Spinal cord (tissue), 10 donors: ENCODE data around the gene PCSK5. TPM values are rescaled to one million over a fixed set of nuclear protein-coding genes. Genes with fewer than 3 reads are reported as not detected.
"Not testable (repeated sequence)": the region's sequence is repeated elsewhere in the genome, so short reads cannot be mapped to it uniquely, and the experiment has no call there.

Experiments used
- DNase-seq, 6 donors: peaks; one replicate each; pipeline versions ENCODE4 v3.0.0 to v3.0.0-alpha.2; 2013 to 2015; ENCODE audit warnings: low spot score in 6 of 6, low read depth in 4 of 6
- H3K27ac ChIP-seq: one replicate; pipeline ENCODE4 v1.5.1; 2013; ENCODE audit warnings: low read depth, low read length, control low read depth
- H3K27me3 ChIP-seq: one replicate; pipeline ENCODE4 v1.6.1; 2013; ENCODE audit warnings: low read length; ENCODE audit not compliant: control insufficient read depth, insufficient read depth
- H3K36me3 ChIP-seq: one replicate; pipeline ENCODE4 v1.6.1; 2013; ENCODE audit warnings: low read length; ENCODE audit not compliant: control insufficient read depth, insufficient read depth
- H3K4me1 ChIP-seq: one replicate; pipeline ENCODE4 v1.6.1; 2013; ENCODE audit warnings: low read length; ENCODE audit not compliant: control insufficient read depth, insufficient read depth
- H3K4me3 ChIP-seq: one replicate; pipeline ENCODE4 v1.5.1; 2013; ENCODE audit warnings: low read depth, low read length, control low read depth
- H3K9me3 ChIP-seq: one replicate; pipeline ENCODE4 v1.6.1; 2013; ENCODE audit warnings: low read length; ENCODE audit not compliant: control insufficient read depth, insufficient read depth
- whole genome bisulfite sequencing: methylation state at CpG from one replicate; pipeline ENCODE4 v1.1.5; 2013; ENCODE audit warnings: missing lambda C conversion rate; ENCODE audit not compliant: insufficient coverage; 5-methylcytosine and 5-hydroxymethylcytosine counted together
- polyA plus RNA-seq, 2 donors: library from polyadenylated mRNA; unstranded; fragments of 120-200 nt; gene quantifications; one replicate each; pipeline ENCODE4 v1.2.1, GENCODE V29; 2013; ENCODE audit not compliant: insufficient read length in 2 of 2
- total RNA-seq, 2 donors: library from RNA; depleted of rRNA in 1 of 2; stranded (reverse); fragments of 120-200 nt in 1 of 2; fragments of >200 nt in 1 of 2; gene quantifications; one replicate each; pipeline versions ENCODE4 v1.2.3 to v1.2.4, GENCODE V29; 2013 to 2014
- donor health status: healthy.

Gene PCSK5
- total and polyA plus RNA-seq, 4 donors, result 8.8 to 15.6 (median 12.5) TPM

DNA sequence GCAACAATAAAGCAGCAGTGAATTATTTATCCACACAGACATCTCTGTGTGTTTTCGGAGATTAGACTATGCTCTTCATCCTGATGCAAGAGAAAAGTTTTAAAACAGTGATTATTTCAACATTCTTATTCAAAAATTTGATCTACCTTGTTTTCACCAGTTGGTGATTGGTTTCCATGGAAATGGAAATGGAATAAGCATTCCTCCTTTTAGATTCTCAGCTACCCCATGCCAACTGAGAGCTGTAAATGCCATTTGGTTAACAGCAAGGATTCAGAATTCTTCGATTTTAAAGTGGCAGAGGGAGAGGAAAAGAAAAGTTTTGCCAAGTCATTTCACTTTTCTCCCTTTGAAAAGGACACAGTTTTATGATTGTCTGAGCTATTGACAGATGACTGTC, 154.7 kb downstream of the PCSK5 start:
- DNase-seq, result peak in 1 of 6 donors; percentile 51
- Histone ChIP-seq H3K4me1 (no peaks in the 10 kb centered on the region), H3K27me3 (no peaks in the 10 kb centered on the region), H3K4me3 (no peak overlapping the region), H3K36me3 (no peaks in the 10 kb centered on the region), H3K9me3 (no peaks in the 10 kb centered on the region), H3K27ac (no peak overlapping the region)
- no CpG with 5 or more reads among the region's 2 CpGs for WGBS

GRCh38 chr9:76049341-76049740, 158.9 kb downstream of the PCSK5 start:
- no peaks in the 10 kb centered on the region for H3K36me3 ChIP-seq
- no peak for DNase-seq
- no peaks in the 10 kb centered on the region for H3K4me1 ChIP-seq
- no peaks in the 10 kb centered on the region for H3K27me3 ChIP-seq
- H3K4me3 ChIP-seq, result no peak overlapping the region
- no peak overlapping the region for H3K27ac ChIP-seq
- no CpG with 5 or more reads among the region's 2 CpGs for WGBS
- no peaks in the 10 kb centered on the region for H3K9me3 ChIP-seq

DNA sequence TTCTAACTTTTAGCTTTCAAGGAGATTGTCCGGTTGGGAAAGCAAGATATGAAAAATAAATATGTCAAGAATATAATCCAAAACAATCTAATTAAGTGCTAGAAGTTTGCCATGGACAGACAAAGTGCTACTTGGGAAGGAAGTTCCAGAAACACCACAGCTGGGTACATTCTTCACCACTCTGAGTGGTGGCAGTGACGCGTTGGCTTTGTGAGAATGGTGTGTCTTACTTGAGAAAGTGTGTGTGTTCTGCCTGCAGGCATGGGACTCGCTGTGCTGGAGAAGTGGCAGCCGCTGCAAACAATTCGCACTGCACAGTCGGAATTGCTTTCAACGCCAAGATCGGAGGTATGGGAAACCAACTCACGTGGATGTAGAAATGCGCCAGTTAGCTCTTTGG, 177.2 kb downstream of the PCSK5 start:
- peaks cover 2% of the 10 kb centered on the region for H3K36me3 ChIP-seq
- H3K4me1 ChIP-seq, result no peaks in the 10 kb centered on the region
- H3K27me3 ChIP-seq, result no peaks in the 10 kb centered on the region
- DNase-seq, result no peak
- no peaks in the 10 kb centered on the region for H3K9me3 ChIP-seq
- no peak overlapping the region for H3K4me3 ChIP-seq
- 88% methylated on average over 9 of the region's 11 CpGs for WGBS
- no peak overlapping the region for H3K27ac ChIP-seq

GRCh38 chr9:76077537-76077936, 187.1 kb downstream of the PCSK5 start:
- Histone ChIP-seq H3K4me3 (no peak overlapping the region), H3K27me3 (no peaks in the 10 kb centered on the region), H3K9me3 (peaks cover 5% of the 10 kb centered on the region), H3K27ac (no peak overlapping the region), H3K4me1 (no peaks in the 10 kb centered on the region), H3K36me3 (peaks cover 1% of the 10 kb centered on the region)
- no peak for DNase-seq

GRCh38 chr9:76081281-76081680, 190.8 kb downstream of the PCSK5 start:
- not testable (repeated sequence) for DNase-seq, H3K4me1 ChIP-seq, H3K27ac ChIP-seq, H3K36me3 ChIP-seq, H3K27me3 ChIP-seq, H3K9me3 ChIP-seq, H3K4me3 ChIP-seq
- WGBS, result 100% methylated on average over 1 of the region's 5 CpGs

DNA sequence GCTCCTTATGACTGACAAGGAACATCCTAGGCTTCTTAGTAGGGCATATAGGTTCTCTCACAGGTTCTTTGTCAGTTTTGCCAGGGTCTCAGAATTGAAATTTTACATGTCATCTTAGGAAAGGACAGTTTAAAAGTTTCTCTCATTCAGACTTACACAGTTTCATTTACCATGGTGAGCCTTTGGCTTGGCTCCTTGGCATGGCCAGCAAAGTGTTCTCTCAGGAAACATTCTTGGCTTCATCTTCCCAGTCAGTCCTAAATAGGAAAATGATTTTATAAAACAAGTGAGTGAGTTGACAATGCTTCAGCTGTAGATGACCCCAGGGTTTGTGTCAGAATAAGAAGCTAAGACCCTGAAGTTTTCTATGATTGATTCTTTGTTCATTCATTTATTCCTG, 191.6 kb downstream of the PCSK5 start:
- Histone ChIP-seq H3K36me3 (no peaks in the 10 kb centered on the region), H3K27me3 (no peaks in the 10 kb centered on the region), H3K4me1 (no peaks in the 10 kb centered on the region), H3K4me3 (no peak overlapping the region), H3K27ac (no peak overlapping the region), H3K9me3 (peaks cover 5% of the 10 kb centered on the region)
- DNase-seq, result peak in 1 of 6 donors; percentile 38

- H3K36me3 ChIP-seq, result no peaks in the 10 kb centered on the region
- WGBS, result 60% methylated on average over 1 of the region's 2 CpGs
- no peak overlapping the region for H3K27ac ChIP-seq
- H3K27me3 ChIP-seq, result no peaks in the 10 kb centered on the region
- DNase-seq, result no peak
- H3K4me1 ChIP-seq, result no peaks in the 10 kb centered on the region
- H3K9me3 ChIP-seq, result no peaks in the 10 kb centered on the region
- no peak overlapping the region for H3K4me3 ChIP-seq
Observed at GRCh38 chr9:76085596-76085995, 195.1 kb downstream of the PCSK5 start.

GRCh38 chr9:76086539-76086938, 196.1 kb downstream of the PCSK5 start:
- no peaks in the 10 kb centered on the region for H3K4me1 ChIP-seq
- 100% methylated on average over 1 of the region's 1 CpG for WGBS
- H3K27me3 ChIP-seq, result no peaks in the 10 kb centered on the region

GRCh38 chr9:76087976-76088375, 197.5 kb downstream of the PCSK5 start:
- WGBS, result 75% methylated on average over 1 of the region's 1 CpG
- Histone ChIP-seq H3K9me3 (no peaks in the 10 kb centered on the region), H3K27me3 (no peaks in the 10 kb centered on the region), H3K36me3 (peaks cover under 1% of the 10 kb centered on the region), H3K27ac (no peak overlapping the region), H3K4me1 (no peaks in the 10 kb centered on the region), H3K4me3 (no peak overlapping the region)
- no peak for DNase-seq

More at GRCh38 chr9:76086539-76086938, 196.1 kb downstream of the PCSK5 start:
- DNase-seq, result no peak
- Histone ChIP-seq H3K9me3 (no peaks in the 10 kb centered on the region), H3K27ac (no peak overlapping the region), H3K36me3 (no peaks in the 10 kb centered on the region), H3K4me3 (no peak overlapping the region)

GRCh38 chr9:76090330-76090729, 199.9 kb downstream of the PCSK5 start:
- WGBS, result 79% methylated on average over 3 of the region's 6 CpGs

More at GRCh38 chr9:76090330-76090729, 199.9 kb downstream of the PCSK5 start:
- Histone ChIP-seq H3K36me3 (peaks cover 2% of the 10 kb centered on the region), H3K9me3 (no peaks in the 10 kb centered on the region), H3K4me1 (no peaks in the 10 kb centered on the region), H3K4me3 (no peak overlapping the region), H3K27me3 (no peaks in the 10 kb centered on the region), H3K27ac (no peak overlapping the region)
- no peak for DNase-seq
